SK-N-MC (cell line): ENCODE results near the gene DICER1.

Source experiments
- EZH2 ChIP-seq: fragments of 200-600 bp; sonication (generic); IDR thresholded peaks from one replicate; pipeline ENCODE4 v1.6.1; 2017; ENCODE audit warnings: antibody characterized with exemption
- FOXP2 ChIP-seq: optimal IDR thresholded peaks from 2 replicates; pipeline ENCODE3; 2011; ENCODE audit warnings: mild to moderate bottlenecking, moderate library complexity; ENCODE audit not compliant: insufficient read depth; ENCODE audit errors: extremely low read length, control extremely low read depth
- POLR2AphosphoS5 ChIP-seq: IDR thresholded peaks from 2 replicates; pipeline ENCODE4 v1.6.1; 2012; ENCODE audit warnings: mild to moderate bottlenecking, low read depth, low read length, borderline replicate concordance

- TF ChIP-seq POLR2AphosphoS5: no peak
- no peak for TF ChIP-seq EZH2
- no peak for TF ChIP-seq FOXP2
These were observed 7.2 kb upstream of the DICER1 start for GRCh38 chr14:95164506-95164905.
